Nucleus accumbens (tissue), 56 donors: Measurements from ENCODE around the gene FYB1.
A peak's percentile ranks its signal among the peaks of the same experiment; 100 is the strongest.
"Not testable (repeated sequence)": the region's sequence is repeated elsewhere in the genome, so short reads cannot be mapped to it uniquely, and the experiment has no call there.

Experiments used
- DNase-seq, 56 donors: peaks; one replicate each; lab custom pipeline; 2025; lab: John Stamatoyannopoulos, UW

FYB1 gene

DNA sequence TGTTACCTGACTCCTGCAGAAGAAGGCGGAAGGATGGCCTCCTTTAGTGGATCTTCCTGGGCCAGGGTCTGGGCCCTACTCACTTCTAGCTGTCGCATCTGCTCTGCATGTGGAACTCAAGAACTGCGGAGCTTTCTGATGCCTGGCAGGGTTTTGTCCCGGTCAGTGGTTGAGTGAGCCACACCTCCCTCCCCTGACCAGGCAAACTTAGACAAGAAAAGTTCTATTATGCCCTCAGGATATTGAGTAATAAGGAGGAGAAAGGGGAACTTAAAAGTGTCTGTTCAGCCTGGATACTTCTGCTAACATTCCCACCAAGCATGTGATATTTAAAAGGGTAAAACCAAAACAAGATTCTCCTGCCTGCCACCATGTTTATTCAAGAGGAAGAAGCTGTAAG, at the start of gene FYB1:
Gene FYB1 (minus strand): TSS at position 127 of the 400 bp plus-strand sequence. CDS start 16,603 bp downstream, outside the sequence.
- peak in 14 of 56 donors; percentile 3 to 28 (median 12) for DNase-seq

DNA sequence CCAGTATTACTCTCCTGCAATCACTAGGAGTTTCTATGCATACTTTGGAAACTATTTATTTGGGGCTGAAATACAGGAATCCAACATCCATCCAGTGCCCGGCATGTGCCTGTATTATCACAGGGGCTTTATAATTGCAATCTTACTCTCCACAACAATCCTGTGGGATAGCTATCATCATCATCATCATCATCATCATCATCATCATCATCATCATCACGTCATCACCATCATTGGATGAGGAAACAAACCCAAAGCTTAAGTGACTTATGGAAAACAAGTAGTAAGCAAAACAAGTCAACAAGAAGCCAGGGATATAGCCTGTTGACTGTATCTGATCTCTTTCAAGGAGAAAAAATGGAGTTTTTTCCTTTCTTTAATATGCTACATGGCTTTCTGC, 47.8 kb upstream of the FYB1 start:
- no peak for DNase-seq

GRCh38 chr5:39266442-39266841, 47.1 kb upstream of the FYB1 start:
- no peak for DNase-seq

GRCh38 chr5:39264528-39264927, 45.2 kb upstream of the FYB1 start:
- DNase-seq, result no peak

- DNase-seq, result no peak
Measured at GRCh38 chr5:39262981-39263380, 43.6 kb upstream of the FYB1 start.

- DNase-seq, result no peak
Measured at GRCh38 chr5:39260095-39260494, 40.7 kb upstream of the FYB1 start.

DNA sequence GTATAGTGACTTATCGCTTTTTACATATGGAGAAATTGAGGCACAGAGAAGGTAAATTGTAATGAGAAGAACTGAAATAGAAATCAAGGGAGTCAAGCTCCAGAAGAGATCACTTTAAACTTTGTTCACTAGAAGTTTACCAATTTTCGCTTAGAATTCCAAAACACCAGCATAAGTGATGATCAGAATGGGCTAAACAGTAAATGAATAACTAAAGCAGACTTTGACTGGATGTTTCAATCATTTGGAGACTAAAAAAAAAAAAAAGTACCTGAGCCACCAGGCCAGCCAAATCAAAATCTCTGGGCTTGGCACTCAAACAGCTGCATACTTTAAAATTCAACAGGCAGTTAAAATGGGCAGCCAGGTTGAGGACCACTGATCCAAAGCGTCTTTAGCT, 38.2 kb upstream of the FYB1 start:
- no peak for DNase-seq

- DNase-seq, result no peak
Measured at GRCh38 chr5:39256477-39257235, 37.3 kb upstream of the FYB1 start.

DNA sequence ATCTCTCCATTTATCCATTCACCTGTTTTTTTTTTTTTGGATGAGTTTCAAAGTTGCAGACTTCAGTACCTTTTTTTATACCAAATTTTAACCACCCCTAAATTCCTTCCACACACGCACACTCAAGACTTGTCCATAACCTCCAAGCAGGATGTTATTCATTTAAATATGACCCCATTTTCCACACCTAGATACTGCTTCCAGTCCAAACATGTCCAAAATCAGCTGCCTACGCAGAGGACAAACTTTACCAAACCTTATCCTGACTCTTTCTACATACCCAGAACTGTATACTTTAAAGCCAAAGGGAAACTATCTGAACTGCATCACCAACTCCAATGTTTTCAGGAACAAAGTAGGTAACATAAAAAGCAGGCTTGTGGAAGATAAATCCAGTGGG, 36.0 kb upstream of the FYB1 start:
- DNase-seq, result no peak

- no peak for DNase-seq
Measured at GRCh38 chr5:39254671-39255070, 35.3 kb upstream of the FYB1 start.

GRCh38 chr5:39253196-39253595, 33.8 kb upstream of the FYB1 start:
- DNase-seq, result no peak

DNA sequence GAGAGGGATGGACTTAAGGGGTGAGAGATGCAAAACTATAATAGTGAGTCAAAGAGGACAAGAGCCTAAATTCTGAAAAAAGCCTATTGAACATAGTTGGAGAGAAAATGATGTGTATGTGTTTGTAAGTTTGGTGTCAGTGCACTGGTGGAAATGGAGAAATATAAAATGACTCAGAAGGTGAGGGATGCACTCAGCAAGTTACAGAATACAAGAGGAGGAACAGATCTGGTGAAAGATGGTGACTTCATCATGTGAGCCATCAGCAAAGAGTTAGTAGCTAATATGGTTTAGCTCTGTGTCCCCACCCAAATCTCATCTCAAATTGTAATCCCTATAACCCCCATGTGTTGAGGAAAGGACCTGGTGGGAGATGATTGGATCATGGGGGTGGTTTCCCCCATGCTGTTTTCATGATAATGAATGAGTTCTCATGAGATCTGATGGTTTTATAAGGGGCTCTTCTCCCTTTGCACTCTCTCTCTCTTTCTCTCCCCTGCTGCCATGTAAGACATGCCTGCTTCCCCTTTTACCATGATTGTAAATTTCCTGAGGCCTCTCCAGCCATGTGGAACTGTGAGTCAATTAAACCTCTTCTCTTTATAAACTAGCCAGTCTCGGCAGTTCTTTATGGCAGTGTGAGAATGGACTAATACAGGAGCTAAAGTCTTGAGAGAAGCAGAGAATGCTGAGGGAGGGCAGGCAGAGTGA, 30.4 kb upstream of the FYB1 start:
- no peak for DNase-seq

DNA sequence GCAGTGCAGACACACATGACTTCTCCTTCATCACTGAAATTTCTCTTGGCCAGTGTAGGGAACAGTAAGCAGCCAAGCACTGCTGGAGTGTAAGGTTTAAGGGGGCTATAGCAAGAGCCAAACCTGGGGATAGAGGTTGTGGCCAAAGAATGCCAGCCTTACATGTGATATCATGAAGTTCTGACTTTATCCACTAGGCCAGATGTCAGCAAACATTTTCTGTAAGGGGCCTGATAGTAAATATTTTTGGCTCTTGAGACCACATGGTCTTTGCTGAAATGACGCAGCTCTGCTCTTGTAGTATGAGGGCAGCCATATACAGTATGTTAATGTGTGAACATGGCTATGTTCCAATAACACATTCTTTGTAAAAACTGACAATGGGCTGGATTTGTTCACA, 29.7 kb upstream of the FYB1 start:
- DNase-seq, result no peak

DNA sequence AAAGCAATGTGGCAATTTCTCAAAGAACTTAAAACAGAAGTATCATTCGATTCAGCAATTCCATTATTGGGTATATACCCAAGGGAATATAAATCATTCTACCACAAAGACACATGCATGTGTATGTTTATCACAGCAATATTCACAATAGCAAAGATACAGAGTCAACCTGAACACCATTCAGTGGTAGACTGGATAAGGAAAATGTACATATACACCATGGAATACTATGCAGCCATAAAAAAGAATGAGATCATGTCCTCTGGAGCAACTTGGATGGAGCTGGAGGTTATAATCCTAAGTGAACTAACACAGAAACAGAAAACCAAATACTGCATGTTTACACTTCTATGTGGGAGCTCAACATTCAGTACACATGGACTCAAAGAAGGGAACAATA, 21.4 kb upstream of the FYB1 start:
- DNase-seq, result no peak

GRCh38 chr5:39238366-39239105, 19.2 kb upstream of the FYB1 start:
- DNase-seq, result no peak

- DNase-seq, result no peak
Measured at GRCh38 chr5:39236718-39237117, 17.4 kb upstream of the FYB1 start.

GRCh38 chr5:39235648-39236047, 16.3 kb upstream of the FYB1 start:
- no peak for DNase-seq

DNA sequence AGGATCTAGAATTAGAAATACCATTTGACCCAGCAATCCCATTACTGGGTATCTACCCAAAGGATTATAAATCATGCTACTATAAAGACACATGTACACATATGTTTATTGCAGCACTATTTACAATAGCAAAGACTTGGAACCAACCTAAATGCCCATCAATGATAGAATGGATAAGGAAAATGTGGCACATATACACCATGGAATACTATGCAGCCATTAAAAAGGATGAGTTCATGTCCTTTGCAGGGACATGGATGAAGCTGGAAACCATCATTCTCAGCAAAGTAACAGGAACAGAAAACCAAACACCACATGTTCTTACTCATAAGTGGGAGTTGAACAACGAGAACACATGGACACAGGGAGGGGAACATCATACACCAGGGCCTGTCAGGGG, 15.1 kb upstream of the FYB1 start:
- DNase-seq, result not testable (repeated sequence)

- DNase-seq, result no peak
Measured at GRCh38 chr5:39233783-39234182, 14.4 kb upstream of the FYB1 start.

- DNase-seq, result no peak
Measured at GRCh38 chr5:39231705-39232525, 12.6 kb upstream of the FYB1 start.

- DNase-seq, result no peak
Measured at GRCh38 chr5:39228596-39228995, 9.2 kb upstream of the FYB1 start.
